Neuronal stem cell (in vitro differentiated cells): Measurements from ENCODE around the gene SORCS2.

Source experiments
- DNase-seq: peaks from one replicate; pipeline ENCODE4 v3.0.0-alpha.2; 2013; ENCODE audit warnings: low spot score
- H2AFZ ChIP-seq: one replicate; pipeline ENCODE4 v1.6.1; 2013; ENCODE audit warnings: mild to moderate bottlenecking, low read length, inconsistent platforms
- H2AK5ac ChIP-seq: 2 replicates; pipeline ENCODE4 v1.6.1; 2013; ENCODE audit warnings: low read depth, mild to moderate bottlenecking, inconsistent platforms, low read length, moderate library complexity, mixed read lengths
- H2BK120ac ChIP-seq: 2 replicates; pipeline ENCODE4 v1.6.1; 2013; ENCODE audit warnings: low read depth, mild to moderate bottlenecking, inconsistent platforms, low read length, moderate library complexity, mixed read lengths
- H2BK12ac ChIP-seq: one replicate; pipeline ENCODE4 v1.6.1; 2013; ENCODE audit warnings: low read length, inconsistent platforms
- H2BK15ac ChIP-seq: 2 replicates; pipeline ENCODE4 v1.6.1; 2013; ENCODE audit warnings: mild to moderate bottlenecking, low read length, inconsistent platforms, mixed read lengths
- H2BK5ac ChIP-seq: one replicate; pipeline ENCODE4 v1.6.1; 2013; ENCODE audit warnings: inconsistent platforms, mild to moderate bottlenecking, low read length, moderate library complexity
- H3K14ac ChIP-seq: one replicate; pipeline ENCODE4 v1.6.1; 2013; ENCODE audit warnings: low read length, inconsistent platforms
- H3K18ac ChIP-seq: 2 replicates; pipeline ENCODE4 v1.6.1; 2013; ENCODE audit warnings: low read length, inconsistent platforms
- H3K23ac ChIP-seq: 2 replicates; pipeline ENCODE4 v1.6.1; 2013; ENCODE audit warnings: low read depth, mild to moderate bottlenecking, mixed read lengths, low read length, inconsistent platforms; ENCODE audit not compliant: poor library complexity
- H3K27ac ChIP-seq: replicated peaks from 3 replicates; pipeline ENCODE4 v1.5.1; 2013; ENCODE audit warnings: low read length, inconsistent platforms
- H3K27me3 ChIP-seq, 3 experiments: 2 replicates each; pipeline ENCODE4 v1.6.1; 2013; ENCODE audit warnings: low read length in 3 of 3, mild to moderate bottlenecking in 2 of 3, inconsistent platforms in 1 of 3, low read depth in 1 of 3, mixed read lengths in 1 of 3, moderate library complexity in 1 of 3; ENCODE audit not compliant: control insufficient read depth in 3 of 3, insufficient read depth in 3 of 3
- H3K36me3 ChIP-seq, 2 donors: replicated peaks in 1 of 2; 2 replicates each; pipeline ENCODE4 v1.6.1; 2013; ENCODE audit warnings: low read length in 2 of 2; ENCODE audit not compliant: control insufficient read depth in 2 of 2, insufficient read depth in 2 of 2
- H3K4ac ChIP-seq: 2 replicates; pipeline ENCODE4 v1.6.1; 2013; ENCODE audit warnings: inconsistent platforms, mild to moderate bottlenecking, low read length, moderate library complexity
- H3K4me1 ChIP-seq, 2 donors: 1 replicate in 1 of 2; 2 replicates in 1 of 2; pipeline ENCODE4 v1.6.1; 2013; ENCODE audit warnings: low read length in 2 of 2, low read depth in 1 of 2; ENCODE audit not compliant: control insufficient read depth in 2 of 2, insufficient read depth in 1 of 2
- H3K4me2 ChIP-seq: one replicate; pipeline ENCODE4 v1.6.1; 2013; ENCODE audit warnings: mild to moderate bottlenecking, low read length, inconsistent platforms; ENCODE audit not compliant: insufficient read depth, poor library complexity, severe bottlenecking
- H3K4me3 ChIP-seq, 2 donors: 2 replicates each; pipeline ENCODE4 v1.5.1; 2013; ENCODE audit warnings: low read length in 2 of 2, mild to moderate bottlenecking in 2 of 2, inconsistent platforms in 1 of 2, moderate library complexity in 1 of 2
- H3K79me1 ChIP-seq: one replicate; pipeline ENCODE4 v1.6.1; 2013; ENCODE audit warnings: low read depth, mild to moderate bottlenecking, inconsistent platforms, low read length, moderate library complexity
- H3K9ac ChIP-seq: one replicate; pipeline ENCODE4 v1.6.1; 2013; ENCODE audit warnings: mild to moderate bottlenecking, low read depth, low read length, inconsistent platforms; ENCODE audit not compliant: poor library complexity
- H3K9me3 ChIP-seq, 2 donors: replicated peaks in 1 of 2; 2 replicates each; pipeline versions ENCODE3 to v1.6.1; 2013; ENCODE audit warnings: low read length in 2 of 2, mild to moderate bottlenecking in 2 of 2, inconsistent platforms in 1 of 2, low read depth in 1 of 2, mixed read lengths in 1 of 2, moderate library complexity in 1 of 2; ENCODE audit not compliant: control insufficient read depth in 2 of 2, insufficient read depth in 1 of 2
- H4K8ac ChIP-seq: one replicate; pipeline ENCODE4 v1.6.1; 2013; ENCODE audit warnings: low read depth, mild to moderate bottlenecking, inconsistent platforms, low read length, moderate library complexity
- H4K91ac ChIP-seq: one replicate; pipeline ENCODE4 v1.6.1; 2013; ENCODE audit warnings: low read length, low read depth, mild to moderate bottlenecking, inconsistent platforms; ENCODE audit not compliant: poor library complexity
- WGBS, 2 donors: extraction: QIAGEN DNeasy Blood & Tissue Kit; methylation state at CpG; one replicate each; pipeline ENCODE4 v1.1.7; 2013; ENCODE audit warnings: missing lambda C conversion rate in 2 of 2, mixed read lengths in 1 of 2; ENCODE audit not compliant: insufficient read length in 2 of 2, insufficient replicate concordance in 1 of 2; ENCODE audit errors: extremely low coverage in 2 of 2; 5-methylcytosine and 5-hydroxymethylcytosine counted together

Gene SORCS2

GRCh38 chr4:7157666-7158065 lies 34.7 kb upstream of the SORCS2 start:
- Histone ChIP-seq H2BK15ac (no peak overlapping the region), H3K27me3 (peaks cover 0 to 26% (median 0%) of the 10 kb centered on the region in 3 experiments), H2AK5ac (no peak overlapping the region), H3K23ac (no peak overlapping the region), H3K27ac (no peak overlapping the region), H3K9me3 (no peaks in the 10 kb centered on the region), H3K79me1 (no peaks in the 10 kb centered on the region), H3K4me1 (peaks cover 0 to 14% of the 10 kb centered on the region in 2 donors), H3K4me3 (no peak overlapping the region), H3K14ac (no peak overlapping the region), H4K8ac (no peak overlapping the region), H3K4ac (no peak overlapping the region), H4K91ac (no peak overlapping the region), H2BK120ac (no peak overlapping the region), H3K9ac (no peak overlapping the region), H3K18ac (peak overlapping the region; percentile 38), H3K36me3 (no peaks in the 10 kb centered on the region), H2BK12ac (no peak overlapping the region), H3K4me2 (no peak overlapping the region), H2AFZ (no peak overlapping the region), H2BK5ac (no peak overlapping the region)
- DNase-seq, result no peak
- no CpG with 5 or more reads among the region's 8 CpGs for WGBS, 2 donors

DNA sequence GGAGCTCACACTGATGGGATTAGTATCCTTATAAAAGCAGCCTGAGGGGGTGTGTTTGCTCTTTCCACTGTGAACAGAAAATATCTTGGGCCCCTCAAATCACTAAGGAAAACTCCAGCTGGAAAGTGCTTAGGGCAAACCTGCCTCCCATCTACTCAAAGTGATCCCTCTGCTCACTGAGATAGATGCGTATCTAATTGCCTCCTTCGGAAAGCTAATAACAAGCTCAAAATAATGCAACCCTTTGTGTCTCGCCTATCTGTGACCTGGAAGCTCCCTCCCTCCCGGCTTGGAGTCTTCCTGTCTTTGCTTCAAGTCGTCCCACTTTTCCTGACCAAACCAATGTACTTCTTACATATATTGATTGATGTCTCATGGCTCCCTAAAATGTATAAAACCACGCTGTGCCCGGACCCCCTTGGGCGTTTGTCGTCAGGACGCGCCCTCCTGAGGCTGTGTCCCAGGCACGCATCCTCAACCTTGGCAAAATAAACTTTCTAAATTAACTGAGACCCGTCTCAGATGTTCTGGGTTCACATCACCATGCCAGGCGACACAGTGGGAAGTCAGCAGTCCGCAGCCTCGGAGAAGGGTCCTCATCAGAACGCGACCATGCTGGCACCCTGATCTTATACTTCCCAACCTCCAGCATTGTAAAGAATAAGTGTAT lies 34.1 kb upstream of the SORCS2 start:
- Histone ChIP-seq H4K91ac (no peak overlapping the region), H2BK15ac (no peak overlapping the region)

DNA sequence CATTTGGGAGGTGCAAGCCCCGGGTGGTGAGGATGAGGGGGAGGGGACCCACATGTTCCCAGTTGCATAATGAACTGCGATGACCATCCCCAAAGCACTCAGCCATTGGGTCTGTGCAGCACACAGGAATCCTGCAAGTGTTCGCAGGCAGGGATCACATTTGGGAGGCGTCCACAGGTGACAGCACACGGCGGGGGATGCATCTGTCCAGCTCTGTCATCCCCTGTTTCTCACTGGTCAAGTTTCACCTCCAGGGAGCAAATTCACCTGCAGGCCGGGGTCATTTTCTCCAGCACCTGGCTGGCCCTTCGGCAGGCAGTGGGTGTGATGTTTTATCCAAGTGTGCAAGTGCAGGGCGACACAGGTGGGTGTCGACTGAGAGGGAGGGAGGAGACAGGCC lies 33.3 kb upstream of the SORCS2 start:
- no peak overlapping the region for H3K18ac ChIP-seq
- peak overlapping the region; percentile 25 for H3K14ac ChIP-seq
- H2BK12ac ChIP-seq, result no peak overlapping the region
- no peak overlapping the region for H2BK120ac ChIP-seq
- H3K23ac ChIP-seq, result no peak overlapping the region
- no peaks in the 10 kb centered on the region for H3K79me1 ChIP-seq
- no CpG with 5 or more reads among the region's 10 CpGs for whole genome bisulfite sequencing, 2 donors
- H4K8ac ChIP-seq, result no peak overlapping the region
- no peak for DNase-seq
- no peak overlapping the region for H3K27ac ChIP-seq
- H3K9ac ChIP-seq, result no peak overlapping the region
- H3K4ac ChIP-seq, result no peak overlapping the region
- no peak overlapping the region for H2AFZ ChIP-seq
- H3K4me3 ChIP-seq, result no peak overlapping the region
- no peaks in the 10 kb centered on the region for H3K9me3 ChIP-seq
- no peak overlapping the region for H2AK5ac ChIP-seq
- H4K91ac ChIP-seq, result no peak overlapping the region
- no peak overlapping the region for H3K4me2 ChIP-seq
- no peaks in the 10 kb centered on the region for H3K36me3 ChIP-seq
- peaks cover 0 to 23% (median 0%) of the 10 kb centered on the region in 3 experiments for H3K27me3 ChIP-seq
- H2BK15ac ChIP-seq, result no peak overlapping the region
- peaks cover 0 to 14% of the 10 kb centered on the region in 2 donors for H3K4me1 ChIP-seq
- H2BK5ac ChIP-seq, result no peak overlapping the region

More for the DNA sequence above, 34.1 kb upstream of the SORCS2 start:
- H3K23ac ChIP-seq, result no peak overlapping the region
- H3K14ac ChIP-seq, result no peak overlapping the region
- no peak overlapping the region for H3K9ac ChIP-seq
- peaks cover 0 to 14% of the 10 kb centered on the region in 2 donors for H3K4me1 ChIP-seq
- no peak overlapping the region for H3K4me2 ChIP-seq
- H3K4me3 ChIP-seq, result no peak overlapping the region
- H3K27ac ChIP-seq, result no peak overlapping the region
- H3K27me3 ChIP-seq, result peaks cover 0 to 23% (median 0%) of the 10 kb centered on the region in 3 experiments
- DNase-seq, result no peak
- H2BK12ac ChIP-seq, result no peak overlapping the region
- H2AFZ ChIP-seq, result no peak overlapping the region
- H3K18ac ChIP-seq, result no peak overlapping the region
- no peaks in the 10 kb centered on the region for H3K79me1 ChIP-seq
- H3K4ac ChIP-seq, result no peak overlapping the region
- no CpG with 5 or more reads among the region's 18 CpGs for WGBS, 2 donors
- H2AK5ac ChIP-seq, result no peak overlapping the region
- H3K36me3 ChIP-seq, result no peaks in the 10 kb centered on the region
- no peaks in the 10 kb centered on the region for H3K9me3 ChIP-seq
- no peak overlapping the region for H4K8ac ChIP-seq
- H2BK120ac ChIP-seq, result no peak overlapping the region
- no peak overlapping the region for H2BK5ac ChIP-seq

DNA sequence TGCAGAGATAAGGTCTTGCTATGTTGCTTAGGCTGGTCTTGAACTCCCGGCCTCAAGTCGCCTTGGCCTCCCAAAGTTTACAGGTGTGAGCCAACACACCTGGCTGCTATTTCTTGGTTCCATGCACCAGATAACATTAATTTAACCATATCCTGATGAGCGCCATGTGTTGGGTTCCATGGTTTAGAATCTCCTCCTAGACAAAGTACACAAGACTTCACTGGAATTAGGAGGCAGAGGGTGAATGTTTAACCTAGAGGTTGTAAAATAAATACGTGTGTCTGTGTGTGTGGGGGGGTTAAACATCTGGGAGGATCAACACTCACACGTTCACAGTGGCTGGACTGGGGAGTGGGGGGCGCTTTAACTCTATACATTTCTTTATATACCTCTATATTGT lies 32.4 kb upstream of the SORCS2 start:
- no peak overlapping the region for H2BK5ac ChIP-seq
- peaks cover 0 to 14% of the 10 kb centered on the region in 2 donors for H3K4me1 ChIP-seq
- H2AK5ac ChIP-seq, result no peak overlapping the region
- H3K27me3 ChIP-seq, result peaks cover 0 to 19% (median 0%) of the 10 kb centered on the region in 3 experiments
- no peak overlapping the region for H3K4ac ChIP-seq
- no peak overlapping the region for H3K23ac ChIP-seq
- no CpG with 5 or more reads among the region's 6 CpGs for WGBS, 2 donors
- no peak overlapping the region for H3K14ac ChIP-seq
- H2AFZ ChIP-seq, result no peak overlapping the region
- H3K9me3 ChIP-seq, result no peaks in the 10 kb centered on the region
- H3K27ac ChIP-seq, result no peak overlapping the region
- DNase-seq, result no peak
- no peak overlapping the region for H3K4me3 ChIP-seq
- no peak overlapping the region for H3K4me2 ChIP-seq
- H4K8ac ChIP-seq, result no peak overlapping the region
- no peak overlapping the region for H2BK15ac ChIP-seq
- H3K79me1 ChIP-seq, result no peaks in the 10 kb centered on the region
- no peaks in the 10 kb centered on the region for H3K36me3 ChIP-seq
- H3K18ac ChIP-seq, result no peak overlapping the region
- H2BK12ac ChIP-seq, result no peak overlapping the region
- no peak overlapping the region for H3K9ac ChIP-seq
- H2BK120ac ChIP-seq, result no peak overlapping the region
- H4K91ac ChIP-seq, result no peak overlapping the region
